Bronchial epithelial cell (primary cell): ENCODE measurements around the gene TSPAN12. TPM values are rescaled to one million over a fixed set of nuclear protein-coding genes. Genes with fewer than 3 reads are reported as not detected.

Experiments
- DNase-seq: peaks from one replicate; pipeline ENCODE4 v3.0.0-alpha.2; 2010; ENCODE audit warnings: low read depth
- FAIRE-seq: peaks from 2 replicates; lab custom pipeline; 2011; peaks lifted over from hg19 to GRCh38; lab: Jason Lieb, UNC
- H3K27me3 ChIP-seq: 2 replicates; pipeline ENCODE4 v1.5.1; 2011; ENCODE audit warnings: low read length; ENCODE audit not compliant: control insufficient read depth, insufficient read depth
- H3K36me3 ChIP-seq: 2 replicates; pipeline ENCODE4 v1.5.1; 2011; ENCODE audit warnings: low read length; ENCODE audit not compliant: control insufficient read depth, insufficient read depth
- H3K4me3 ChIP-seq: 2 replicates; pipeline ENCODE4 v1.5.1; 2011; ENCODE audit warnings: mild to moderate bottlenecking, low read depth, low read length, control low read depth
- CTCF ChIP-seq: IDR thresholded peaks from 2 replicates; pipeline ENCODE4 v1.5.1; 2011; ENCODE audit warnings: mild to moderate bottlenecking, moderate library complexity, low read length, control low read depth, inconsistent platforms; ENCODE audit not compliant: insufficient read depth, severe bottlenecking
- total RNA-seq: library from RNA; depleted of rRNA; stranded (reverse); fragments of >200 nt; gene quantifications from 2 replicates; pipeline ENCODE4 v1.2.1, GENCODE V29; 2014

TSPAN12 gene
- total RNA-seq, 1 donor from 2014 or later = 1.6 TPM

- no peaks in the 10 kb centered on the region for H3K27me3 ChIP-seq
- no peaks in the 10 kb centered on the region for H3K36me3 ChIP-seq
- no peak for FAIRE-seq
- H3K4me3 ChIP-seq = no peak overlapping the region
- no peak for TF ChIP-seq CTCF
- no peak for DNase-seq
Measured at GRCh38 chr7:120865191-120865981, 7.4 kb upstream of the TSPAN12 start.

GRCh38 chr7:120864141-120864900, 6.4 kb upstream of the TSPAN12 start:
- no peak for TF ChIP-seq CTCF
- H3K36me3 ChIP-seq = no peaks in the 10 kb centered on the region
- H3K27me3 ChIP-seq = no peaks in the 10 kb centered on the region
- no peak for DNase-seq
- FAIRE-seq = no peak
- no peak overlapping the region for H3K4me3 ChIP-seq

GRCh38 chr7:120862987-120863590, 5.1 kb upstream of the TSPAN12 start:
- no peaks in the 10 kb centered on the region for H3K36me3 ChIP-seq
- FAIRE-seq (no peak), DNase-seq (peak; percentile 23)
- H3K27me3 ChIP-seq = no peaks in the 10 kb centered on the region
- no peak for TF ChIP-seq CTCF
- H3K4me3 ChIP-seq = no peak overlapping the region

- Histone ChIP-seq H3K36me3 (no peaks in the 10 kb centered on the region), H3K27me3 (peaks cover 3% of the 10 kb centered on the region), H3K4me3 (no peak overlapping the region)
- no peak for TF ChIP-seq CTCF
- no peak for DNase-seq
- FAIRE-seq = no peak
Measured at GRCh38 chr7:120860156-120860555, 2.2 kb upstream of the TSPAN12 start.

- H3K36me3 ChIP-seq = no peaks in the 10 kb centered on the region
- no peak for DNase-seq
- TF ChIP-seq CTCF = no peak
Measured at GRCh38 chr7:120859459-120859858, 1.5 kb upstream of the TSPAN12 start.

More at GRCh38 chr7:120859459-120859858, 1.5 kb upstream of the TSPAN12 start:
- H3K4me3 ChIP-seq = no peak overlapping the region
- no peak for FAIRE-seq
- H3K27me3 ChIP-seq = peaks cover 3% of the 10 kb centered on the region
